LNCAP (cell line): ENCODE measurements around the gene OPN1MW3.
"Not testable (repeated sequence)": the region's sequence is repeated elsewhere in the genome, so short reads cannot be mapped to it uniquely, and the experiment has no call there.

Experiments used
- CTCF ChIP-seq: fragments of 450-650 bp; IDR thresholded peaks from 2 replicates; pipeline ENCODE4 v1.5.1; 2017; ENCODE audit warnings: mild to moderate bottlenecking

Gene OPN1MW3

GRCh38 chrX:154257282-154257681 lies at the start of gene OPN1MW3:
Gene OPN1MW3 (plus strand): TSS chrX:154257582. CDS start chrX:154257620, 38 bp downstream.
- not testable (repeated sequence) for TF ChIP-seq CTCF

GRCh38 chrX:154219456-154219855 lies 37.9 kb upstream of the OPN1MW3 start, which contains the start of gene OPN1MW2:
Gene OPN1MW2 (plus strand): TSS chrX:154219756. CDS start chrX:154219816, 60 bp downstream.
- TF ChIP-seq CTCF, result not testable (repeated sequence)

- TF ChIP-seq CTCF, result no peak
These were observed 37.6 kb downstream of the OPN1MW3 start, which contains the start of gene TEX28 for GRCh38 chrX:154294791-154295574. Gene TEX28 (minus strand): TSS chrX:154295124. CDS start chrX:154292117, 3,007 bp downstream.

GRCh38 chrX:154295664-154296310 lies 38.4 kb downstream of the OPN1MW3 start, which contains the start of gene TKTL1:
Gene TKTL1 (plus strand): TSS chrX:154295795. CDS start chrX:154295860, 65 bp downstream.
- TF ChIP-seq CTCF, result no peak

GRCh38 chrX:154296731-154297130 lies 39.3 kb downstream of the OPN1MW3 start:
- TF ChIP-seq CTCF, result no peak

GRCh38 chrX:154298312-154298711 lies 40.9 kb downstream of the OPN1MW3 start:
- TF ChIP-seq CTCF, result no peak

GRCh38 chrX:154300816-154301215 lies 43.4 kb downstream of the OPN1MW3 start:
- TF ChIP-seq CTCF, result no peak
